ENCODE results near the gene SMAD2. TPM values are rescaled to one million over a fixed set of nuclear protein-coding genes. Genes with fewer than 3 reads are reported as not detected.

Gene SMAD2
- total RNA-seq, 1 experiment from 2014 or later, result 124 TPM

GRCh38 chr18:47883771-47884413 is 46.6 kb downstream of the SMAD2 start:
- H3K27ac ChIP-seq (ENCODE audit: low read depth, low read length, poor library complexity, severe bottlenecking), result no peak overlapping the region
- no peak overlapping the region for H3K4me3 ChIP-seq (ENCODE audit: low read depth, low read length, poor library complexity, severe bottlenecking)
- peak; percentile 57 for DNase-seq (ENCODE audit: low spot score)
- TF ChIP-seq CTCF (conservative IDR thresholded peaks at IDR 0.05; ENCODE audit: low read depth, low read length) (no peak), EZH2 (IDR thresholded peaks at IDR 0.05; ENCODE audit: borderline replicate concordance, low read depth, low read length, poor library complexity, severe bottlenecking) (no peak)
- intact Hi-C loops (cut with micrococcal nuclease; ENCODE audit: unreplicated experiment), result no loop called here
- peaks cover 8% of the 10 kb centered on the region for H3K4me1 ChIP-seq (ENCODE audit: insufficient read depth, low read length, poor library complexity, severe bottlenecking)
- ChIA-PET CTCF (no interaction called here), POLR2A (ENCODE audit: low non-redundant PET) (no interaction called here)
- H3K9me3 ChIP-seq (ENCODE audit: low read depth, low read length, poor library complexity, severe bottlenecking), result no peaks in the 10 kb centered on the region
- BruUV-seq (replicated peaks), result no TSS peak
- no peaks in the 10 kb centered on the region for H3K27me3 ChIP-seq (replicated peaks; ENCODE audit: insufficient read depth, low read depth, low read length, poor library complexity)
- H3K36me3 ChIP-seq (ENCODE audit: insufficient read depth, low read length, poor library complexity, severe bottlenecking), result no peaks in the 10 kb centered on the region

DNA sequence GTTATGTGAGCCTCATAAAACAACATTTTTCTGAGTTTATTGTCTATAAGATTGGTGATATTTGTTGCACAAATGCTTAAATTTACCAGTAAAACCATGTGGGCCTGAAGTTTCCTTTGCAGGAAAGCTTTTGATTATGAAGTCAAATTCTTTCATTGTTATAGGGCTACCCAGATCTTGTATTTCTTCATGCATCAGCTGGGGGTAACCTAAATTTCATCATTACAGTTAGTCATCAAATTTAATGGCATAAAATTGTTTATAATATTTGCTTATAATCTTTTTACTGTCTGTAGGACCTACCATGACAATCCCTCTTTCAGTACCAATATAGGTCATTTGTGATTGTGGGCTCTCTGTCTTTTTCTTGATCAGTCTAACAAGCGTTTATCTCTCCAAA is 47.8 kb downstream of the SMAD2 start:
- Histone ChIP-seq H3K4me3 (ENCODE audit: low read depth, low read length, poor library complexity, severe bottlenecking) (no peak overlapping the region), H3K9me3 (ENCODE audit: low read depth, low read length, poor library complexity, severe bottlenecking) (no peaks in the 10 kb centered on the region), H3K27me3 (replicated peaks; ENCODE audit: insufficient read depth, low read depth, low read length, poor library complexity) (no peaks in the 10 kb centered on the region), H3K4me1 (ENCODE audit: insufficient read depth, low read length, poor library complexity, severe bottlenecking) (peaks cover 5% of the 10 kb centered on the region), H3K36me3 (ENCODE audit: insufficient read depth, low read length, poor library complexity, severe bottlenecking) (no peaks in the 10 kb centered on the region), H3K27ac (ENCODE audit: low read depth, low read length, poor library complexity, severe bottlenecking) (no peak overlapping the region)
- BruUV-seq (replicated peaks), result no TSS peak
- DNase-seq (ENCODE audit: low spot score), result no peak
- TF ChIP-seq EZH2 (IDR thresholded peaks at IDR 0.05; ENCODE audit: borderline replicate concordance, low read depth, low read length, poor library complexity, severe bottlenecking) (no peak), CTCF (conservative IDR thresholded peaks at IDR 0.05; ENCODE audit: low read depth, low read length) (no peak)
- intact Hi-C loops (cut with micrococcal nuclease; ENCODE audit: unreplicated experiment), result no loop called here
- POLR2A ChIA-PET (ENCODE audit: low non-redundant PET), result no interaction called here
- CTCF ChIA-PET, result no interaction called here

- POLR2A ChIA-PET (ENCODE audit: low non-redundant PET), result no interaction called here
- Histone ChIP-seq H3K27ac (ENCODE audit: low read depth, low read length, poor library complexity, severe bottlenecking) (no peak overlapping the region), H3K36me3 (ENCODE audit: insufficient read depth, low read length, poor library complexity, severe bottlenecking) (no peaks in the 10 kb centered on the region), H3K9me3 (ENCODE audit: low read depth, low read length, poor library complexity, severe bottlenecking) (no peaks in the 10 kb centered on the region), H3K4me1 (ENCODE audit: insufficient read depth, low read length, poor library complexity, severe bottlenecking) (peaks cover 5% of the 10 kb centered on the region), H3K27me3 (replicated peaks; ENCODE audit: insufficient read depth, low read depth, low read length, poor library complexity) (no peaks in the 10 kb centered on the region), H3K4me3 (ENCODE audit: low read depth, low read length, poor library complexity, severe bottlenecking) (no peak overlapping the region)
- no TSS peak for BruUV-seq (replicated peaks)
- CTCF ChIA-PET, result no interaction called here
- TF ChIP-seq EZH2 (IDR thresholded peaks at IDR 0.05; ENCODE audit: borderline replicate concordance, low read depth, low read length, poor library complexity, severe bottlenecking) (no peak), CTCF (conservative IDR thresholded peaks at IDR 0.05; ENCODE audit: low read depth, low read length) (no peak)
- DNase-seq (ENCODE audit: low spot score), result no peak
- intact Hi-C loops (cut with micrococcal nuclease; ENCODE audit: unreplicated experiment), result no loop called here
Observed at GRCh38 chr18:47881752-47882455, 48.6 kb downstream of the SMAD2 start.

Data from A673 (cell line).